Keratinocyte (primary cell): ENCODE results near the gene RAB21. TPM values are rescaled to one million over a fixed set of nuclear protein-coding genes. Genes with fewer than 3 reads are reported as not detected.

Experiments
- DNase-seq: peaks from one replicate; pipeline ENCODE4 v3.0.0-alpha.2; 2011; ENCODE audit warnings: low read depth, missing footprints, low spot score
- FAIRE-seq: peaks from 2 replicates; lab custom pipeline; 2011; peaks lifted over from hg19 to GRCh38; lab: Jason Lieb, UNC
- H2AFZ ChIP-seq: 2 replicates; pipeline ENCODE4 v1.6.0; 2012; ENCODE audit warnings: low read length, control low read depth, inconsistent platforms; ENCODE audit not compliant: control insufficient read depth
- H3K27ac ChIP-seq: 2 replicates; pipeline ENCODE4 v1.5.1; 2011; ENCODE audit warnings: low read length; ENCODE audit not compliant: control insufficient read depth, insufficient read depth
- H3K27me3 ChIP-seq: 3 replicates; pipeline ENCODE4 v1.6.0; 2011; ENCODE audit warnings: low read length; ENCODE audit not compliant: control insufficient read depth, insufficient read depth; ENCODE audit errors: extremely low read depth
- H3K36me3 ChIP-seq, 2 experiments: 2 replicates in 1 of 2; 3 replicates in 1 of 2; pipeline ENCODE4 v1.5.1; 2011; ENCODE audit warnings: low read length in 2 of 2, mild to moderate bottlenecking in 1 of 2; ENCODE audit not compliant: control insufficient read depth in 2 of 2, insufficient read depth in 2 of 2; ENCODE audit errors: extremely low read depth in 1 of 2
- H3K4me1 ChIP-seq: 3 replicates; pipeline ENCODE4 v1.5.1; 2011; ENCODE audit warnings: low read length; ENCODE audit not compliant: control insufficient read depth, insufficient read depth; ENCODE audit errors: extremely low read depth
- H3K4me2 ChIP-seq: 3 replicates; pipeline ENCODE4 v1.6.0; 2011; ENCODE audit warnings: low read depth, low read length; ENCODE audit not compliant: control insufficient read depth, insufficient read depth; ENCODE audit errors: extremely low read depth
- H3K4me3 ChIP-seq, 3 experiments: fragments of 200-600 bp in 1 of 3; sonication (generic) in 1 of 3; 2 replicates in 2 of 3; 3 replicates in 1 of 3; pipeline ENCODE4 v1.5.1; 2011 to 2016; ENCODE audit warnings: low read length in 3 of 3, mild to moderate bottlenecking in 3 of 3, control low read depth in 2 of 3, inconsistent platforms in 1 of 3, low read depth in 1 of 3, mixed read lengths in 1 of 3, mixed run types in 1 of 3, moderate library complexity in 1 of 3; ENCODE audit not compliant: control insufficient read depth in 2 of 3, insufficient read depth in 2 of 3; ENCODE audit errors: extremely low read depth in 1 of 3
- H3K79me2 ChIP-seq: 2 replicates; pipeline ENCODE4 v1.6.0; 2012; ENCODE audit warnings: low read length; ENCODE audit not compliant: control insufficient read depth, insufficient read depth
- H3K9ac ChIP-seq: 3 replicates; pipeline ENCODE4 v1.6.0; 2011; ENCODE audit warnings: low read length; ENCODE audit not compliant: control insufficient read depth, insufficient read depth; ENCODE audit errors: extremely low read depth
- H3K9me1 ChIP-seq: 3 replicates; pipeline ENCODE4 v1.6.0; 2011; ENCODE audit warnings: low read length; ENCODE audit not compliant: control insufficient read depth, insufficient read depth; ENCODE audit errors: extremely low read depth
- H3K9me3 ChIP-seq: 2 replicates; pipeline ENCODE4 v1.5.1; 2012; ENCODE audit warnings: low read depth, low read length; ENCODE audit not compliant: control insufficient read depth
- H4K20me1 ChIP-seq: 3 replicates; pipeline ENCODE4 v1.6.0; 2011; ENCODE audit warnings: low read length; ENCODE audit not compliant: control insufficient read depth, insufficient read depth; ENCODE audit errors: extremely low read depth
- EZH2 ChIP-seq: IDR thresholded peaks from one replicate; pipeline ENCODE4 v1.6.1; 2012; ENCODE audit warnings: inconsistent platforms, mild to moderate bottlenecking, low read length, moderate library complexity
- dilution Hi-C: fragments of 300-500 bp; cut with MboI; formaldehyde crosslinking; loops from one replicate; pipeline ENCODE4 v1.7.0; 2020; ENCODE audit warnings: low sequenced_read_pairs; ENCODE audit not compliant: extremely low pct_ligation_motif_present
- polyA plus RNA-seq, 5 experiments: library from polyadenylated mRNA; depleted of rRNA in 3 of 5; stranded (reverse) in 3 of 5; stranded (forward) in 1 of 5; unstranded in 1 of 5; fragments of >200 nt; gene quantifications; 1 replicate in 1 of 5; 2 replicates in 3 of 5; 3 replicates in 1 of 5; pipeline versions ENCODE4 v1.2.1 to v1.2.3, GENCODE V29; 2011 to 2012; ENCODE audit warnings: missing spikeins in 2 of 5, low read depth in 1 of 5, low replicate concordance in 1 of 5
- TF ChIP-seq, protein P1 (sequence below), 3 experiments: IDR thresholded peaks in 1 of 3; conservative IDR thresholded peaks in 1 of 3; optimal IDR thresholded peaks in 1 of 3; 2 replicates in 2 of 3; 3 replicates in 1 of 3; pipeline versions ENCODE3 to v1.5.1; 2011; ENCODE audit warnings: low read length in 3 of 3, mild to moderate bottlenecking in 3 of 3, moderate library complexity in 2 of 3, control low read depth in 1 of 3, inconsistent platforms in 1 of 3; ENCODE audit not compliant: insufficient read depth in 2 of 3; ENCODE audit errors: extremely low read depth in 1 of 3

Gene RAB21
- polyA plus RNA-seq, 1 donor (not counting 4 experiments of a cell fraction or from before 2014, with no cell fraction given): 21.9 TPM

DNA sequence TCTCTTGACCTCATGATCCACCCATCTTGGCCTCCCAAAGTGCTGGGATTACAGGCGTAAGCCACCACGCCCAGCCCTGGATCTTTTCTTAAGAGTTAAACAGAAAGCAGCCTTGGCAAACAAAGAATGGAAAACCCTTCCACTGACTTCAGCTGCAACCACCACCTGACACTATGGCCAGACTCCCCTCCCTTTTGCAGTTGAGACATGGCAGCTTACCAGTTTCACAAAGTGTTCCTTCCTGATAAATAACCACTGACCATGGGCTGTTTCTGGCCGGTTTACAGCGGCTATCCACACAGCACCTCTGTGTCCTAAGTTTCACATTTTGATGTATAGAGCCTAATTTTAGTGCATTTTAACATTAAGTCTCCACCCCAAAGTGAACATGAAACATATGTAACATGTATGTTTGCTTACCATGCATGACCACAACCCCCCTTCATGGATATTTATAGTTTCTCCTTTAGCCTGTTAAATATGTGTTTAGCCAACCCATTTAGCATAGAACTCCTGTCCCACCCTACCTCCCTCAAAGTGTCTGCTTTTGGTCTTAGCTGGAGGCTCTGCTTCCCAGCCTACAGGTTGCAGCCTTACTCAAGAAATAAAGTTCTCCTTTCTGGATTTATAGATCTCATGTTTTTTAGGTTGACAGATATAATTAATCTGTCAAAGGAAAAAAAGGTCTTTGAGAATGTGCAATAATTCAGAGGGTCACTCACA is 32.7 kb upstream of the RAB21 start:
- no peaks in the 10 kb centered on the region for H4K20me1 ChIP-seq
- no peaks in the 10 kb centered on the region for H3K79me2 ChIP-seq
- dilution Hi-C loops: no loop called here
- no peaks in the 10 kb centered on the region for H3K36me3 ChIP-seq
- no peak overlapping the region for H3K9ac ChIP-seq
- no peak for DNase-seq
- H3K27ac ChIP-seq: no peak overlapping the region
- H2AFZ ChIP-seq: no peak overlapping the region
- H3K9me1 ChIP-seq: no peaks in the 10 kb centered on the region
- no peaks in the 10 kb centered on the region for H3K27me3 ChIP-seq
- no peak overlapping the region for H3K4me2 ChIP-seq
- no peaks in the 10 kb centered on the region for H3K9me3 ChIP-seq
- no peak for FAIRE-seq
- no peak for TF ChIP-seq EZH2
- TF ChIP-seq, protein P1, sequence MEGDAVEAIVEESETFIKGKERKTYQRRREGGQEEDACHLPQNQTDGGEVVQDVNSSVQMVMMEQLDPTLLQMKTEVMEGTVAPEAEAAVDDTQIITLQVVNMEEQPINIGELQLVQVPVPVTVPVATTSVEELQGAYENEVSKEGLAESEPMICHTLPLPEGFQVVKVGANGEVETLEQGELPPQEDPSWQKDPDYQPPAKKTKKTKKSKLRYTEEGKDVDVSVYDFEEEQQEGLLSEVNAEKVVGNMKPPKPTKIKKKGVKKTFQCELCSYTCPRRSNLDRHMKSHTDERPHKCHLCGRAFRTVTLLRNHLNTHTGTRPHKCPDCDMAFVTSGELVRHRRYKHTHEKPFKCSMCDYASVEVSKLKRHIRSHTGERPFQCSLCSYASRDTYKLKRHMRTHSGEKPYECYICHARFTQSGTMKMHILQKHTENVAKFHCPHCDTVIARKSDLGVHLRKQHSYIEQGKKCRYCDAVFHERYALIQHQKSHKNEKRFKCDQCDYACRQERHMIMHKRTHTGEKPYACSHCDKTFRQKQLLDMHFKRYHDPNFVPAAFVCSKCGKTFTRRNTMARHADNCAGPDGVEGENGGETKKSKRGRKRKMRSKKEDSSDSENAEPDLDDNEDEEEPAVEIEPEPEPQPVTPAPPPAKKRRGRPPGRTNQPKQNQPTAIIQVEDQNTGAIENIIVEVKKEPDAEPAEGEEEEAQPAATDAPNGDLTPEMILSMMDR (optimal IDR thresholded peaks at IDR 0.05 in 1 of 3, IDR thresholded peaks at IDR 0.05 in 1 of 3, conservative IDR thresholded peaks at IDR 0.05 in 1 of 3; ENCODE audit: extremely low read depth in 1 of 3, insufficient read depth in 2 of 3, low read length in 3 of 3): no peak
- no peak overlapping the region for H3K4me3 ChIP-seq
- peaks cover 18% of the 10 kb centered on the region for H3K4me1 ChIP-seq

DNA sequence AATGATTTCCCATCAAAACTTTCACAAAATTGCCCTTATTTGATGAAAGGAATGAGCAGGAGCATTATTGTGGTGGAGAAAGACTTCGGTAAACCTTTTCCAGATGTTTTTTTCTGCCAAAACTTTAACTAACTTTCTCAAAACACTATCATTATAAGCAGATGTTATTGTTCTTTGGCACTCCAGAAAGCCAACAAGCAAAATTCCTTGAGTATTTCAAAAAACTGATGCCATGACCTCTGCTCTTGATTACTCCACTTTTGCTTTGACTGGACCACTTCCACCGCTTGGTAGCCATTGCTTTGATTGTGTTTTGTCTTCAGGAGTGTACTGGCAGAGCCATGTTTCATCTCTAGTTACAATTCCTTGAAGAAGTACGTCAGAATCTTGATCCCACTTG is 29.7 kb upstream of the RAB21 start:
- no peaks in the 10 kb centered on the region for H4K20me1 ChIP-seq
- peaks cover 8% of the 10 kb centered on the region for H3K4me1 ChIP-seq
- no peak overlapping the region for H2AFZ ChIP-seq
- no peak overlapping the region for H3K9ac ChIP-seq
- FAIRE-seq (no peak), DNase-seq (no peak)
- H3K4me2 ChIP-seq: no peak overlapping the region
- no peak overlapping the region for H3K27ac ChIP-seq
- H3K79me2 ChIP-seq: no peaks in the 10 kb centered on the region
- TF ChIP-seq, protein P1 (optimal IDR thresholded peaks at IDR 0.05 in 1 of 3, IDR thresholded peaks at IDR 0.05 in 1 of 3, conservative IDR thresholded peaks at IDR 0.05 in 1 of 3; ENCODE audit: extremely low read depth in 1 of 3, insufficient read depth in 2 of 3, low read length in 3 of 3): no peak
- TF ChIP-seq EZH2: no peak
- no peaks in the 10 kb centered on the region for H3K27me3 ChIP-seq
- H3K36me3 ChIP-seq: no peaks in the 10 kb centered on the region
- no peaks in the 10 kb centered on the region for H3K9me1 ChIP-seq
- no peak overlapping the region for H3K4me3 ChIP-seq
- no peaks in the 10 kb centered on the region for H3K9me3 ChIP-seq
- dilution Hi-C loops: no loop called here
